Fibroblast of pulmonary artery (primary cell): ENCODE data around the gene KCNS3.

Experiments
- DNase-seq: peaks from one replicate; pipeline ENCODE4 v3.0.0-alpha.2; 2010; ENCODE audit warnings: low read depth
- H3K4me3 ChIP-seq: replicated peaks from 2 replicates; pipeline ENCODE4 v1.5.1; 2011; ENCODE audit warnings: low read depth, mild to moderate bottlenecking, control low read depth, low read length, moderate library complexity
- CTCF ChIP-seq: IDR thresholded peaks from 2 replicates; pipeline ENCODE4 v1.5.1; 2011; ENCODE audit warnings: mild to moderate bottlenecking, control low read depth, low read length, inconsistent platforms; ENCODE audit errors: missing control alignments

The KCNS3 gene

GRCh38 chr2:17965196-17965595 is 86.7 kb downstream of the KCNS3 start:
- no peak for DNase-seq
- TF ChIP-seq CTCF = no peak

GRCh38 chr2:17966798-17967197 is 88.3 kb downstream of the KCNS3 start:
- DNase-seq = no peak
- TF ChIP-seq CTCF = no peak
- no peak overlapping the region for H3K4me3 ChIP-seq

More at GRCh38 chr2:17965196-17965595, 86.7 kb downstream of the KCNS3 start:
- H3K4me3 ChIP-seq = no peak overlapping the region

GRCh38 chr2:17969661-17970060 is 91.2 kb downstream of the KCNS3 start:
- no peak for TF ChIP-seq CTCF
- no peak overlapping the region for H3K4me3 ChIP-seq
- DNase-seq = no peak

- DNase-seq = no peak
- no peak overlapping the region for H3K4me3 ChIP-seq
- TF ChIP-seq CTCF = no peak
Measured at GRCh38 chr2:17971531-17972125, 93.2 kb downstream of the KCNS3 start.

GRCh38 chr2:17972991-17973390 is 94.5 kb downstream of the KCNS3 start:
- H3K4me3 ChIP-seq = no peak overlapping the region
- no peak for DNase-seq
- TF ChIP-seq CTCF = no peak

- TF ChIP-seq CTCF = no peak
- no peak overlapping the region for H3K4me3 ChIP-seq
- DNase-seq = no peak
Measured at GRCh38 chr2:17975401-17975800, 96.9 kb downstream of the KCNS3 start.
